ENCODE measurements around the gene SELENOM. TPM values are rescaled to one million over a fixed set of nuclear protein-coding genes. Genes with fewer than 3 reads are reported as not detected.
"Not testable (repeated sequence)": the region's sequence is repeated elsewhere in the genome, so short reads cannot be mapped to it uniquely, and the experiment has no call there.

SELENOM gene
- total RNA-seq, 1 experiment from 2014 or later = 2.6 TPM

DNA sequence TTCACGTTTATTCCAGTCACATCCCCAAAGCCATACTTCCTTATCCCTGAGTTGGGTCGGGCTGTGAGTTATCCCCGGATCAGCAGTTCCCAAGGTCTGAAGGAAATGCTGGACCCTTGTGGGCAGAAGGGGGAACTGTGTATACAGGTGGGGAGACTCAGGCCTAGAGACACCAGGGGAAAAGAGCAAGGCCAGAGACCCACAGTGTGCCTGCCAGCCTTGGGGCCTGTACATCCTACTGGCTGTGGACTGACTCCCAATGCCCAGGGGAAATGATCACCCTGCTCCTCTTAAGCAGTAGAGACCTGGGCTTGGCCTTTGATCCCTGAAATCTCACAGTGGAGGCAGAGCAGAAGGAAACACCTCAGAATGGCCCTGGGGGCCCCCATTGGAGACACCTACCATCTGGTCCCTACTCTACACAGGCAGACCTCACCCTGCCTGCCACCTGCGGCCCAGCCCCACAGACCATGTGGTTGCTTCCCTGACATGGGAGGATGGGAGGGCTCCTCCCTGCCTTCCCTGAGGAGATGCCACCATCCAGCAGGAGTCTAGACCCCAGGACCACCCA lies 1.3 kb downstream of the SELENOM start:
- peak; percentile 15 for DNase-seq (ENCODE audit: low read depth)

- DNase-seq (ENCODE audit: low read depth) = peak; percentile 1
Measured at GRCh38 chr22:31105282-31105929, 2.0 kb downstream of the SELENOM start.

DNA sequence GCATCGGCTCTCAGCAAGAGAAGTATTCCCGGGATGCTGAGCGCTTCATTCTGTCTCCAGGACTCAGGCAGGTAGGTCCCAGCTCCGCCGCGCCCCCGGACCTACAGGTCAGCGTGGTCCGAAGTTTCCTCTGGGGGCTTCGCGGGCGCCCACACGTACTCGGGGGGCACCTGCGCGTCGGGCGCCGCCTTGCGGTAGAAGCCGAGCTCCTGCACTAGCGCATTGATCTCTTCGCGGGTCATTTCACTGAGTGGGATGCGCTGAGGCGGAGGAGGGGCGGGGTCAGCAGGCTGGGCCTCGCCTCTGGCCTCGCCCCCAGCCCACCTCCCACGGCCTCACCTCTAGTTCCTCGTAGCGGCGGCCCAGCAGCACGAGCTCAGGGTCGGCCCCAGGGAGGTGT lies 2.5 kb downstream of the SELENOM start:
- peak; percentile 2 for DNase-seq (ENCODE audit: low read depth)

DNA sequence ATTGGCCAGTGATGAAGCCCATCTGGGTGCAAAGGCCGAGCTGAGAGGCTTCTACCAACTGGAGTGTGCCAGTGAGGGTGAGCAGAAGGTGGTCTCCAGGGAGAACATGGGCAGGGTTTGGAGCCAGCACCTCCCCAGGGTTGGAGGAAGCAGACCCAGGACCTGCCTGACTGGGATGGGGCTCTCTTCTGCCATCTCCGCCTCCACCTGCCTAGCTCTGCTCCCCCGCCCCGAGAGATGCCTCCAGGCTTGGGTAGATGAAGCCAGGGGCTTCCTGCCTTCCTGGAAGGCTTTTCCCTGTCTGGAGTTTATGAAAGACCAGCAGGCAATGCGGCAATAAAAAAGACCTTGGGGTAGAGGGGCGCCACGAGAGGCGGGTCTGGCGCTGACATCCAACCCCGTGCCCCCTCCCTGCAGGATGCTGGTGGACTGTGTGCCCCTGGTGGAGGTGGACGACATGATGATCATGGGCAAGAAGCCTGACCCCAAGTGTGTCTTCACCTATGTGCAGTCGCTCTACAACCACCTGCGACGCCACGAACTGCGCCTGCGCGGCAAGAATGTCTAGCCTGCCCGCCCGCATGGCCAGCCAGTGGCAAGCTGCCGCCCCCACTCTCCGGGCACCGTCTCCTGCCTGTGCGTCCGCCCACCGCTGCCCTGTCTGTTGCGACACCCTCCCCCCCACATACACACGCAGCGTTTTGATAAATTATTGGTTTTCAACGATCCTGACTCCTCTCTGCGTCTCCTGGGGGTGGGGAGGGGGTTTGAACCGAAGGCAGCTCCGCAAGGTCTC lies 3.3 kb downstream of the SELENOM start:
- DNase-seq (ENCODE audit: low read depth) = no peak

DNA sequence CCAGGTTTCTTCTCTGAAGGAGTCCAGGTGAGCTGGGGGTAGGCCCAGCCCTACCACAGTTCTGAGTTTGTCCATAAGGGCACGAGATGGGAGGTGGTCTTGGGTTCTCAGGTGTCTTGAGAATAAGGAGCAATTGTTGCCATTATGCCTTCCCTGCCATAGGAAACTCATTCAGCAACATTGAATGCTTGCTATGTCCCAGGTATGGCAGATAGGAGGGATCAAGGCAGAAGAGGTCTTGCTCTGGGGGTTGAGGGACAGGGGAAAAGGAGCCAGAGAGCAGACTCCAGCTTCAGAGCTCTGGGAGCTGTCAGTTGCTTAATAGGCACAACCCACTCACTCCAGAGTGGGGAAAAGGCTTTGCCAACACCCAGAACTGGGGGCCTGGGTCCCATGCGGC lies 4.3 kb downstream of the SELENOM start:
- no peak for DNase-seq (ENCODE audit: low read depth)

- peak; percentile 48 for DNase-seq (ENCODE audit: low read depth)
Measured at GRCh38 chr22:31102441-31103081, 4.8 kb downstream of the SELENOM start.

GRCh38 chr22:31100762-31101525 lies 6.4 kb downstream of the SELENOM start:
- DNase-seq (ENCODE audit: low read depth) = no peak

DNA sequence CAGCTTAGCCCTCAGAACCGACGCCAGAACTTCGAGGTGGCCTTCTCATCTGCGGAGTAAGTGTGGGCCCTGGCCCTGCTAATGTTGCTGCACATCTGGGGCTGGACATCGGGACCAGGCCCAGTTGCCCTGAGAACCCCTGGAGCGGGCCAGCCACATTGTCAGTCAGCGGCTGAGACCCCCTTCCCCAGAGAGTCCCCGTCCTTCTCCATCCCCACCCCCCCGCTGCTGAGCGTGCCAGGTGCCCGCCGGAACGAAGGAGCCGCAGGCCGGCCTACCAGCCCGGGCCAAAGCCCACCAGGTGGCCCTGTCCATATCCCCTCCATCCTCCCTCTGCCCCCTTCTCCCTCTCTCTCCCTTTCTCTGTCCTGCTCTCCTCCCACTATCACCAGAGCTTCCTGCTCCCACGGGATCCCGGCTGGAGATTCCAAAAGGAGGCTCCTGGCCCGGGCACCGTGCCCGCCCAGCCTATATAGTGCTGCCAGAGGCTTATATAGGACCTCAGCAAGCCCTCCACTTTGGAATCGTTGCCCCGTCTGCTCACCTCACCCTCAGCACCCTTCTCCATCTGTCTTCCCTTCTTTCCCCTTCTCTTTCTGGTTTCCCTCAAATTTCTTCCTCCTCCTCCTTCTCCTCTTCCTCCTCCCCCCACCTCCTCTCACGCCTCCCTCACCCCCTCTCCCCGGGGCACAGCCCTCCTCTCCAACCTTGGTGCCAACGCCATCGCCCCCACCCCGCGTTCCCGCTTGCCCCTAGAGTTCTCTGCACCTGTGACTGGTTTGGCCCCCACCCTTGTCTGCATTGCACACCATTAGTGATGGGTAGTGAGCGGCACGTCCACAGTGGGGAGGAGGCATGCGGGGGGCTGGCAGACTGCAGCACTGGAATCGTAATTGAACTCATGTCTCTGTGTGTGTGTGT lies 7.3 kb downstream of the SELENOM start:
- DNase-seq (ENCODE audit: low read depth) = no peak

- no peak for DNase-seq (ENCODE audit: low read depth)
Measured at GRCh38 chr22:31099386-31099785, 8.0 kb downstream of the SELENOM start.

GRCh38 chr22:31098632-31099110 lies 8.7 kb downstream of the SELENOM start:
- DNase-seq (ENCODE audit: low read depth) = no peak

- no peak for DNase-seq (ENCODE audit: low read depth)
Measured at GRCh38 chr22:31097941-31098631, 9.3 kb downstream of the SELENOM start.

DNA sequence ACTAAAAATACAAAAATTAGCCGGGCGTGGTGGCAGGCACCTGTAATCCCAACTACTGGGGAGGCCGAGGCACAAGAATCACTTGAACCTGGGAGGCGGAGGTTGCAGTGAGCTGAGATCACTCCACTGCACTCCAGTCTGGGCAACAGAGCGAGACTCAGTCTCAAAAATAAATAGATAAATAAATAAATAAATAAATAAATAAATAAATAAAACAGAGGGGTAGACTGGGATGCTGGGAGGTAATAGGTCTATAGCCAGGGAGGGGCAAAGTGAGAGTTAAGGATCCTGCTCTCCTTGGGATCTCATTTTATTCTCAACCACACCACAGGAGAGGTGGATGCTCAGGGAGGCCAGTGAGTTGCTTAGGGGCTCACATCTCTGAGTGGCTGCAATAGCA lies 9.8 kb downstream of the SELENOM start:
- not testable (repeated sequence) for DNase-seq (ENCODE audit: low read depth)

DNA sequence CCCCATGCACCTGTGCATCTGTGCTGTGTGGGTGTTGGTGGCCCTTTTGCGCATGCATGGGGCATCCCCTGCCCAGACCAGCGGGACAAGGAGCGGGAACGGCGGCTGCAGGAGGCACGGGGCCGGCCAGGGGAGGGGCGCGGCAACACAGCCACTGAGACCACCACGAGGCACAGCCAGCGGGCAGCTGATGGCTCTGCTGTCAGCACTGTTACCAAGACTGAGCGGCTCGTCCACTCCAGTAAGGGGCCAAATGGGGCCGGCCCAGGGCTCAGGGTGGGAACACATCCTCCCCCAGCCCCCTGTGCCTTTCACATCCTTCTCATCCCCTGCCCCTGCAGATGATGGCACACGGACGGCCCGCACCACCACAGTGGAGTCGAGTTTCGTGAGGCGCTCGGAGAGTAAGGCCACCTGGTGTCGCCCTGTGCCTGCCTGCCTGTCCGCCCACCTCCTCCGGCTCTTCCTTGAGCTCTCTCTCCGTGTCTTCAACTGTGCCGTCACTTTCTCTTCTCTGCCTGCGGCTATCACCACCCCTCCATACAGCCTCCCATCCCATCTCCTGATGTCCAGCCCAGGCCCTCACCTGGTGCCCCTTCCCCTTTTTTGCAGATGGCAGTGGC lies 10.6 kb downstream of the SELENOM start:
- no peak for DNase-seq (ENCODE audit: low read depth)

DNA sequence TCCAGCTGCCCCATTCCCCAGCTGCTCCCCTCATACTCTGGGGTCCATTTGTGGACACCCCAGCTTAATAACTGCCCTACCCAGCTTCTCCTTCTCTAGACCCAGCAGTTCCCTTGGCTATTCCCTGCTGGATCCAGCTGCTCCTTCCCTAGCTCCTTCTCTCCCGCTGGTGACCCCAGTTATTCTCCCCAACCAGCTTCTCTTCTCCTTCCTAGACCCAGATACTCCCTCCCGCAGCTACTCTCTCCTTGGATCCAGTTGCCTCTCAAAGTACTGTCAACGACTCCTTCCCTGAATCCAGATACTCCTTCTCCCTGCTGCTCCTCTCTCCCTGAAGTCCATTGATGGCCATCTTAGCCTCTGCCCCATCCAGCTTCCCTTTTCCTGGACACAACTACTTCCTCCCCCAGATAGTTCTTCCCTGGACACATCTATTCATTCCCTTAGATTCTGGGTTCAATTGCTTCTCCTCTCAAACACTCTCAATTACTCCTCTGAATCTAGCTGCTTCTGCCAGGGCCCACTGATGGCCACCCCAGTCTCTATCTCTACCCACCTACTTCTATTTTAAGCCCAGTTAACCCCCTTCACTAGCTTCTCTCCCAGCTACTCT lies 11.6 kb downstream of the SELENOM start:
- no peak for DNase-seq (ENCODE audit: low read depth)

DNA sequence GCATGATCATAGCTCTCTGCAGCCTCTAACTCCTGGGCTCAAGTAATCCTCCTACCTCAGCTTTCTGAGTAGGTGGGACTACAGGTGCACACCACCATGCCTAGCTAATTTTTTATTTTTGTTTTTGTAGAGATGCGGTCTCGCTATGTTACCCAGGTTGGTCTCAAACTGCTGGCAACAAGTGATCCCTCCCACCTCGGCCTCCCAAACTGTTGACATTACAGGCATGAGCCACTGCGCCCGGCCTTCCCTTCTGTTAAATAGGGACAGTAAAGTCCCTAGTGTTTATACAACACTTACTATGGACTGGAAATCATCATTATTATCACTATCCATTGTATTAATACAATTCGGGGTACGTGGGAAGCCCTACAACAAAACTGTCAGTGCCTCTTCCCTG lies 12.6 kb downstream of the SELENOM start:
- no peak for DNase-seq (ENCODE audit: low read depth)

DNA sequence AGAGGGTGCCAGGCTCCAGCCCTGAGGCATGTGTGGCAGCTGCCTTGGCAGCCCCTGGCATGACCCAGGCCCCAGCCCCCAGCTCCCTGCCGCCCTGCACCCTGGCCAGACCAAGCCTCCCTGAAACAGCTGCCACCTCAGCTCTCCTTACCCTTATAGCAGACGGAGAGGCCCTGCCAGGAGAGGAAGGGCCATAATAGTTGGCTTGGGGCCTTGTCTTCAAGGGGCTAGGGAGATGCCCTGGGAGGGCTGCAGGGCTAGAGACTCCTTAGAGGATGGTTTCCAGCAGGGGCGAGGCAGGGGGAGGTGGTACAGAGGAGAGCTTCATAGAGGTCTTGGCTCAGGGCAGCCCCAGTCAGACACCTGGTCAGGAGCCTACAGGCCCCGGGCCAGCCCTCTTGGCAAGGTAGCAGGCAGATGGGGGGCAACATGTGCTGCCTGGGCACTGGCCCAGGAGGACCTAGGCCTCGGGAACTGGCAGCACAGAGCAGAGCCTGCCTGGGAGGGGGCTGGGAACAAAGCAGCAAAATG lies 13.3 kb downstream of the SELENOM start:
- DNase-seq (ENCODE audit: low read depth) = no peak

DNA sequence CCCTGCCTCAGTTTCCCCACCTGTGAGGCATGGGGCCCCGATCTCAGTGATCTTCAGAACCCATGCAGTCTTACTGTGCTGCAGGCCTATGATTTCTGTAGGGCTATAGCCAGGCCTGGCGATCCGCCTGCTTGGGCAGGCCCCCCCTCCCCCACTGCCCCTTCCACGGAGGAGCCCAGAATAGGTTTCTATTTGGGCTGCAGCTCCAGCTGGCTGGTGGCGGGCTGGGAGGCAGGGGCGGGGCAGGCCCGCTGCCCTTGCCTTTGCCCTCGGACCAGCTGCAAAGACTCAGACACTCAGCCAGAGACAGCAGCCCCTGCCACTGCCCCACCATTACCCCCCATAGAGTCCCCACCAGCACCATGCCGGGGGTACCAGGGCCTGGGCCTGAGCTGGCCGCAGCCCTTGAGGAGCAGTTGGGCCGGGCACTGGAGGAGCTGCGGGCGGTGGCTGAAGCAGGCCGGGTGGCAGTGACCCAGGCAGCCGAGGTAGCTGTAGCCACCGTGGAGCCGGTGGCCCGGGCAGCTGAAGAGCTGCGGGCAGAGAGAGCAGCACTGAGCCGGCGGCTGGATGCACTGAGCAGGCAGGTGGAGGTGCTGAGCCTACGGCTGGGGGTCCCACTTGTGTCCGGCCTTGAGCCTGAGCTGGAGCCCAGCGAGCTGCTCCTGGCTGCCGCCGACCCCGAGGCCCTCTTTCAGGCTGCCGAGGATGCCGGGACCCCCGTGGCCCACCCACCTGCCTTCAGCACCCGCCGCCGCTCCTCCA lies 14.1 kb downstream of the SELENOM start:
- DNase-seq (ENCODE audit: low read depth) = no peak

DNA sequence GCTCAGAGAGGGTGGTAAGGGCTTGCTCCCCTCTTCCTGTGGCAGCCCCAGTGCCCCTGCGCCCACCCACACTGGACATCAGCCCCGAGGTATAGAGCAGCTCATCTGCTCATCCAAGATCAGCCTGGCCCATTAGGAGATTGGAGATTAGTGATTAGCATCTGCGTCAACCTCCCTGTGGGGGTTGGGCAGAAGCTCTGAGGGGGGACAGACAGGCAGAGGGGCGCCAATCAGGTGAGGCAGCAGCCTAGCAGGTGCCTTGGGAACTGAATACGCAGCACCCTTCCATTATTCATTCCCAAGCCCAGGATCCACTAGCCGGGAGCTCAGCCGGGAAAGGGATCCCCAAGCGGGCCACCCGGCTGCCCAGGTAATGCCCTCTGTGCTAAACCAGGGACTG lies 15.2 kb downstream of the SELENOM start:
- DNase-seq (ENCODE audit: low read depth) = no peak

Data from Daoy (cell line).